GM20000 (cell line): ENCODE measurements around the gene NUDT1.

Source experiments
- DNase-seq: peaks from one replicate; pipeline ENCODE4 v3.0.0; 2012; ENCODE audit warnings: low spot score
- CTCF ChIP-seq: IDR thresholded peaks from 2 replicates; pipeline ENCODE4 v1.5.1; 2012; ENCODE audit warnings: mild to moderate bottlenecking, control low read depth; ENCODE audit errors: extremely low read depth, missing control alignments

Gene NUDT1

GRCh38 chr7:2197436-2198155, 44.4 kb upstream of the NUDT1 start:
- no peak for DNase-seq
- no peak for TF ChIP-seq CTCF

GRCh38 chr7:2198206-2198605, 43.8 kb upstream of the NUDT1 start:
- TF ChIP-seq CTCF, result no peak
- no peak for DNase-seq

DNA sequence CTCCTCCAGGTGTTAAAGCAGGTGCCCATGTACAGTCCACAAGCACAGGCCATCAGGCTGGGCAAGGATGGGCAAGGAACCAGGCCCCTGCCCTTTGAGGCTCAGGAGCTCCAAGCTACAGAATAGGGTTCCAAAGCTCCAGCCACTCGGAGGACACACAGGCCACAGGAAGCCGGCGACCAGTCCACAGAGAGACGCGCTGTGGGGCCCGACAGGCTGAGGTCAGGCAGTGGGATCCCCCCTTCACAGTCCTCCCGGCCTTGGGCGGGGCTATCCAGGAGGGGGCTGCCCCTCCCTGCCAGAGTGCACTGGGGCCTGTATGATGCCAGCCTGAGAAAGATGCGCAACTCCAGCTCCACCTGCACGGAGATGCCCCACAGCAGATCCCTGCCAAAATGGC, 43.3 kb upstream of the NUDT1 start:
- TF ChIP-seq CTCF, result no peak
- no peak for DNase-seq

GRCh38 chr7:2199528-2199927, 42.5 kb upstream of the NUDT1 start:
- no peak for TF ChIP-seq CTCF
- no peak for DNase-seq

DNA sequence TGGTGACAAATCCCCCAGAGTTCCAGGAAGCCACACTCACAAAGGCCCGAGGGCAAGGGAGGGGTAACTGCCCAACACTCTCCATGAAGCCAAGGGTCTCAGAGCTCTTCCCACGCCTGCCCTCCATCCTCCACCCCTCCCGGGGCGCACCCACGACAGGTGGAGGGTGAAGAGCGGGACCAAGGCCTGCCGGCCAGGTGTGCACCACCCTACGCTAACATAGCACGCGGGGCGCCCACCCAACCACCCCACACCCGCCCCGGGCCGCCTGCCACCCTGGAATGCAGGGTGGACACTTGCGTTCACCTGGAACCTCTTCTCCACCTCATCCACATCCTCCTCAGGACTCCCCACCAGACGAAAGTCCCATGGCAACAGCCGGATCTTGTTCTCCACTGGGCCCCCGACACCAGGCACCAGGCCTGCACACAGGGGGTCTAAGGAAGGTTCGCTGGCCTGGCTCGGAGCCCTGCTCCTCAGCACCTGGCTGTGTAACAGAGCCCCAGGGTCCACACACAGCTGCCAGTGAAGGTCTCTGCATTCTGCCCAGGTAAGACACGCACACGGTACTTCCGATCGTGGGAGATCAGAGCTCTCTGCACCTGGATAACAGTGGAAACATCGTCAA, 42.0 kb upstream of the NUDT1 start:
- no peak for DNase-seq
- TF ChIP-seq CTCF, result no peak

DNA sequence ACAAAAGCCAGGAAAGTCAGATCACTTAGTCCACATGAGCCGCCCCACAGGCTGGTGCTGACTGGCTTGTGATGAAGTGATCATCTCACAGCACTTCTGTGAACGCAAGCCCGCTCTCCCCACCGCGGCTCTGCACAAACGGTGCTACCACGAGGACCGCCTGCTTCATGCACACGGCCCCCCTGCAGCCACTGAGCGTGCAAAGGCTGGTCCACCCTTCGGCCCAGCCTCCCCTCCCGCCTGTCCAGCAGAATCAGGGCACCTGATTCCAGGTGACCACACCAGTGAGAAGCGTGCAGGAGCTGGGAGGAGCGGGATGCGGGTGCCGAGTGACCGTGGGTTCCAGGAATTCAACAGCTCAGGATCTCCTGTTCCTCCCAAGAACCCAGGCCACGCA, 41.4 kb upstream of the NUDT1 start:
- TF ChIP-seq CTCF, result no peak
- DNase-seq, result no peak

DNA sequence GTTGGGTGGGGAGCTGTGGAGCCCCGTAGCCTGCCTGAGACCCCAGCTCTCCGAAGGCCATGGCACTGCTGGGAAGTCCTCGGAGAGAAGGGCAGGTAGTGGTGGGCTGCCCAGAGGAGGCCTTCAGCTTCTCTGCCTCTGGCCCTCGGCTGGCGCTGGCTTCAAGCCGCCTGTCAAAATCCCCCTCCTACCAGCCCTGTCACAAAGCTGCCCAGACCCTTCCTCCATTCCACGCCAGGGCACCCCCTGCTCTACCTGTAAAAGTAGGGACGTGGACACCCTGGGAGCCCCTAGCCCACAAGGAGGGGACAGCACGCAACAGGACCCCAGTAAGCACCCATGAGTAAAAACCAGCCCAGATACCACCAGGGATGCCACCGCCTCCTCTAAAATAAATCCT, 40.9 kb upstream of the NUDT1 start:
- no peak for DNase-seq
- TF ChIP-seq CTCF, result no peak
